HG03196 (cell line): ENCODE data around the gene RPP38.

ENCODE experiments used
- ATAC-seq: cut with Tn5 transposase; IDR thresholded peaks from one replicate; pipeline ENCODE4 v1.9.1; 2021; ENCODE audit not compliant: unreplicated experiment

RPP38 gene

DNA sequence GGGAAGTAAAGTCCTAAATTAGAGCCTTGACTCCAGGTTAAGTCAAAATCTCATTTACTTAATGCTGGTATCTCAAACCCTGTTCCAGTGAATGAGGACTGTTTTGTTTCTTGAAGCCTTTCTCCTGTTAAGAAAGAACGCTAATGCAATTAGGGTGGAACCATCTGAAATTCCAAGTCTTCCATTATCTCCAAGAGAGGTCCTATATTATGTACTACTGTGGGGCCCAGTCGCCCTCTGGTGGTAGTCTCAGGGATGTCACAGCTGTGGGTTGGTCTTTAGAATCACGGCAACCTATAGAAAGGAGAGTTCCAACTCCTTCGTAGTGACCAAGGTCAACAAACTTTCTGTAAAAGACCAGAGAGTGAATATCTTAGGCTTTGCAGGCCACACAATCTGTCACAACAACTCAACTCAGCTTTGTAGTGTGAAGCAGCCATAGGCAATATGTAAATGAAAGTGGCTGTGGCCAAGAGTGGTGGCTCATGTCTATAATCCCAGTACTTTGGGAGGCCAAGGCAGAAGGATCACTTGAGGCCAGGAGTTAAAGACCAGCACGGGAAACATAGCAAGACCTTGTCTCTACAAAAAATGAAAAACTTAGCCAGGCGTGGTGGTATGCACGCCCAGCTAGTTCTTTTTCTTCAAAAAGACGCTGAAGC is 9.3 kb downstream of the RPP38 start:
- peak; percentile 76 for ATAC-seq

DNA sequence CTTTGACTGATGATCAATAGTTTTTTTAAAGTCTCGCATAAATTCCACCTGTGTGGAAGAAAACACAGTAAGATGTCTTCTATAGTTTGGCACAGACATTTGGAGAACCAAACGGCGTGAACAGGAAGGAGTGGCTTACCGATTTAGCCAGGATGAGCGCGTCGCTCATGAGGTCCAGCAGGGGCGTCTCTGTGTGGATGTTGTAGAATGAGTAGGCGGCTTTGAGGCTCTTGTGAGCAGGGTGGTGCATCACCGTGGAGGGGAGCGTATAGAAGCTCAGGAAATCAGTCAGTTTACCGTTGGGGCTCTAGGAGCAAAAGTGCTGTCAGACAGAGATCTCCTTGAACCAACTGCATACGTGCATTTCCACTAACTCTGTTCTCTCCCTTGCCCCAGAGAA is 15.5 kb downstream of the RPP38 start:
- no peak for ATAC-seq

DNA sequence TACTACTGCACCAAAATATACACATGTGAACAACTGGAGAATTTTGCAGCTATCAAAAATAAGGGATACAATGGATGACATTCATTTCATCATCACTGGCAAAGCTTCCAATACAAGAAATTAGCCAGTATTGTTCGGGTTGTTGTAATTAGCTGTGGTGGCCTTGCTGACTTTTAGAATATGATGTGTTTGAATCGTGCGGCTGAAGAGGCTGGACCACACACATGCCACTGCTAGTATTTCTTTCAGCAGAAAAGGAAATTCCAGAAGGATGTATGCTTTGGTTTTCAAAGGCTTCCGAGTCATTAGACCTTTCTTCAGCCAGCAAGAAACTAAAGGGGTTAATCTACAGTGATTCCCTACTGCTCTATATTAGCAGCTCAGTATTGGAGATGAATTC is 16.6 kb downstream of the RPP38 start:
- ATAC-seq = no peak

- no peak for ATAC-seq
Measured at GRCh38 chr10:15116225-15116624, 19.1 kb downstream of the RPP38 start.

GRCh38 chr10:15118615-15119014 is 21.5 kb downstream of the RPP38 start:
- no peak for ATAC-seq

DNA sequence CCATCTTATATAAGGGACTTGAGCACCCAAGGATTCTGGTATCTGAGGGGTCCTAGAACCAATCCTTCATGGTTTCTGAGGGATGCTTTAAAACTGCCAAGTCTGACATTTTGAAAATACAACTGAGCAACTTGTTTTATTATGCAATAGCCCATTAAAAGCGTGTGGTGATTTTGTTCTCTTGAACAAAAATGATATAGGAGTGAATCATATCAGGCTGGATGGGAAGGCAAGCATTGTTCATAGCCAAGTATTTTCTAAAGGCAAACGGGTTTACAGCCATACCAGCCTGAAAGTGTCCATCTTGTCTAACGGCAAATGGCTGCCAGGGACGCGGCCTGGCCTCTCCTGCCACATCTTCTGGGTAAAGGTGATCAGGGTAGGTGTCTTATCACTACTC is 23.4 kb downstream of the RPP38 start:
- ATAC-seq = no peak

GRCh38 chr10:15121707-15122106 is 24.6 kb downstream of the RPP38 start:
- ATAC-seq = no peak

DNA sequence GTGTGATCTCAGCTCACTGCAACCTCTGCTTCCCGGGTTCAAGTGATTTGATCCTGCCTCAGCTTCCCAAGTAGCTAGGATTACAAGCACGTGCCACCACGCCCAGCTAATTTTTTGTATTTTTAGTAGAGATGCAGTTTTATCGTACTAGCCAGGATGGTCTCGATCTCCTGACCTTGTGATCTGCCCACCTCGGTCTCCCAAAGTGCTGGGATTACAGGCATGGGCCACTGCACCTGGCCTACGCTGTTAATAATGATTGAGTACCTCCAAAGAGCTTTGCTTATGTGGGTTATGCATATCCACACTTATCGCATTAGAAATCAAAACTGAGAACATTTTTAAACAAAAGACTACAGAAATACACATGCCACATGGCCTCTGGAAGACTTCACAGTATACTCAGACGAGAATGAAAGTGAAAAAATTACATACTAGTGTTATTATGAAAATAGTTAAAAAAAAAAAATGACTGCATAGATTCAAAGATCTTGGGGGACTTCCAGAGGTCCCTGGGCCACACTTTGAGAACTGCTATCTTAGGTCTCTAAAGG is 25.4 kb downstream of the RPP38 start:
- ATAC-seq = peak; percentile 71

DNA sequence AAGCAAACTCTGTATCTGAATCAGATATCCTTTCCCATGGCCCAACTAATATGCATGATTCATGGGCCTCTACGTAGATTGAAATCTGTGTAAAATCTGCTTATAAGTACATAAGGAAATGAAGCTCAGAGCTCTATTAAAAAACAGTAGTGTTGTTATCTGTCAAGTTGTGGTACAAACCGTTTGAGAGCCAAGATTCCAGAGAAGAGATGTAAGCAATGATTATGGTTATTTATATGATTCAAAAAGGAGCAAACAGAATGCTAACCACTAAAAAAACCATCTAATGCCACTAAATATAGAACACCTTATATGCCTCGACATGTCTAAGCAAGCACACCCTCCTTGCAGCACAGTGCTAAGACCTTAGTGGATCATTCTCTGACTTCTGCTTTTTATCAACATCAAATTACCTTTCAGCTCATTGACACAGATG is 26.6 kb downstream of the RPP38 start:
- no peak for ATAC-seq

DNA sequence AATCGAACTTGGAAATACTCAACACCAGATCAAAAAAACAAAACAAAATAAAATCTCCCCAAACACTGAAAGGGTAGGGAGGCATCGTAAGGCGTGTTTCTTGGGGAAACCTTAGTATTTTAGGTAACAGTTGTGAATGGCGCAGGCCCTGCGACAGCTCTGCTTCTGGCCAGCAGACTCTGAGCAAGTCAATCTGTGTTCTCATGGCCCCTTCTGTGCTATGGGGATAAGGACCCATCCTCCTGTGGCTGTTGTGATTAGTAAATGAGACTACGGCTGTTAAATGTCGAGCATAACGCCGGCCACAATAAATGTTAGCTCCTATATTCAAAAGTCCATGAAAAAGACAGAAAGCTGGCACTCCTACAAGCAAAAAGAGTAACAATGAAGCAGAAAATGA is 27.0 kb downstream of the RPP38 start:
- no peak for ATAC-seq

DNA sequence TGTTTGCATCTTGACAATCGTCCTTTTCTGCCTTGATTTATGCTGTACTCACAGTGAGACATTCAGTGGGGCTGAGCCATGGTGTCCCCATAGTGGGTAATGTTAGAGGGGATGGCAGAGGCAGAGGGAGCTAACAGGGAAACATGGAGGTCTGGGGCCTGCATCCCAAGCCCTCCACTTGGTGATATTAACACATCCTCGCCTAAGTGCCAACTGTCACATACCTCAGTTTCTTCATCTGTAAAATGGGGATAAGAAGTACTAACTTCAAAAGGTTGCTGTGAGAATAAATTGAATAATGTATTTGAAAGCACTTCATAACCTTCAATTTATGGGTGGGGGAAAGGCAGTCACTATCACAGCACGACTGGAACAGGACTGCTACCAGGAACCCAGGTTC is 27.8 kb downstream of the RPP38 start:
- no peak for ATAC-seq

DNA sequence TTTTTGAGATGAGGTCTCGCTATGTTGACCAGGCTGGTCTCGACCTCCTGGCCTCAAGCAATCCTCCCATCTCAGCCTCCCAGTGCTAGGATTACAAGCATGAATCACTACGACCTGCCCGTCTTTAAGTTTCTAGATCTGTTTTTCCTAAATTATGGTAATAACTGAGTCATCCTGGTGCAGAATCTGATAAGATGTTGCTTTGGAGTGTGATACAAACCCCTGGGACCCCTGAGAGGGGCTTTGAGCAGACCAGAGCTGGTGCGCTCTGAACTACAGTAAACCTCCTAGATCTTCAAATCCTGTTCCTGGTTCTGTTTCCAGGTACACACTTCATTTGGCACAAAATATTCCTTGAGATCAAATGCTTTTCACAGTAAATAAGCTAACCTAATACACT is 34.2 kb downstream of the RPP38 start:
- ATAC-seq = no peak

DNA sequence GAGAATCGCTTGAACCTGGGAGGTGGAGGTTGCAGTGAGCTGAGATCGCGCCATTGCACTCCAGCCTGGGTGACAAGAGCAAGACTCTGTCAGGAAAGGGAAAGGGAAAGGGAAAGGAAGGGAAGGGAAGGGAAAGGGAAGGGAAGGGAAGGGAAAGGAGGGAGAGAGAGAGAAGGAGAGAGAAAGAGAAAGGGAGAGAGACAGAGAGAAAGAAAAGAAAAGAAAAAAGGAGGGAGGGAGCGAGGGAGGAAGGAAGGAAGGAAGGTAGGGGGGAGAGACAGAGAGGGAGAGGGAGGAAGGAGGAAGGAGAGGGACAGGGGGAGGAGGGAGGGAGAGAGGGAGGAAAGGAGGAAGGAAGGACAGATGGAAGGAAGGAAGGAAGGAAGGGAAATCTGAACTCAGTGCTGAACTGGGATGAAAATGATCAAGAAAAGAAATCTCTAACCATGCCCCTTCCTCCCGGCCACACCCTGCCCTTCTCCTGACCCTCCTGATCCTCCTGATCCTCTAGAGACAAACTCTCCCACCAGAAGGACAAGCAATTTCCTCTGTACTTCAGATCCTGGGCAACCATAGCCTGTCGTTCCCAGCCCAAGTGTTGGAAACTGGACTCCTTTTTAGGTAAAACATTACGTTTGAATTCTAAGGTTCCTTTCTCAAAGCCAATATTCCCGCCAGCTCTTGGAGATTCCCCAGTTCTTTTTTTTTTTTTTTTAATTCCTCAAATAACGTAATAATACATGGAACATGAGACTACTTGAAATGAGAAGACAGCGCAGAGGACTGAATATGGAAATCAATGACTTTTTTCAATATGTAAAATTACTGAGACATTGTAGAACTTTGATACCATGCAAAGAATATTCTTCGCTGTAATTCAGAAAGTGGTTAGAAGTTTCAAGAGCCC is 39.2 kb downstream of the RPP38 start:
- ATAC-seq = no peak

DNA sequence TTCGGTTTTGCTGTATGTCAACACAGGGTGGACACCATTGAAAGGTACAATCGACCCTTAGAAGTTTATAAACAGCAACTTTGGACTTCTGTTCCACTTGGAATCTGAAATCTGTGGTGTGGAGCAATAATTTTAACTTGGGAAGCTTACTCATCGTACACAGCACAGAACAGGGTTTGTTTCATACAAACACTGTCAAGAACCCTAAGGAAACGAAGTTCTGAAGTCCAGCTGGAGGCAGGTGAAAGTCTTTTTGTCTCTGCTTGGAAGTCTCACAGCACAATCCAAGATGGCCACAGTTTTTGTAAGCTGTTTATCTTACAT is 39.8 kb downstream of the RPP38 start:
- no peak for ATAC-seq

DNA sequence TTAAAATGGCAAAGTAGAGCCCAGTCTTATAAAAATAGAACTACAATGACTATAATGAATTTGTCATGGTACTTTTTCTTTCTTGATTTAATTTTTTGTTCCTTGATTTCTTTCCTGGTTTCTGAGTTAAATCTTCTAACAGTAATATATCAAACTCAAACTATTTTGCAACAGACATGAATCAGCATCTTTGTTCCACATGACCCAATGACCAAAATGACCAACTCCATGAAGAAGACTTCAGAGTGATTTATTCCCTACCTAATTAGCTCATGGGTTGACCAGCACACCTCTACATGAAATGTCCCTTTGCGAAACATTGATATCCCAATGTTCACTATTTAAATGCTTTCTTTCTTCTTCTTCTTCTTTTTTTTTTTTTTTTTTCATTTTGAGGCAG is 40.5 kb downstream of the RPP38 start:
- no peak for ATAC-seq

DNA sequence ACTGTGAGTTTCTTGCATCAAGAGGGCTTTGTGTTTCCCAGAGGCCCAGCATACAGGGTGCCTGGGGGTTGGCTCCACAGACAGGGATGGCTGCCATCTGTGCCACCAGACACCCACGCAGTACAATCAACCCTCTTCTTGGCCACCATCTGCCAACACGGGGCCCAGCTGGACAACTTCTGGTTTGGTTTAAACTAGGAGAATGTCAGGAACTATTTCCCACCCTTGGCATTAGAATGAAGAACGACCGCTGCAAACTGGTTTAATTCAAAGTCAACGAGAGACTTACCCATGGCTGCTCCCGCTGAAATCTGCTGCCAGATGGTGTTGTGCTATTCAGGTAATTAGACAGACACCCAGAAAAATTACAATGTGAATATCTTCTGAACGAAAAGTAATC is 43.5 kb downstream of the RPP38 start:
- ATAC-seq = no peak

GRCh38 chr10:15141136-15142054 is 44.2 kb downstream of the RPP38 start:
- ATAC-seq = peak; percentile 86

- ATAC-seq = no peak
Measured at GRCh38 chr10:15144788-15145187, 47.6 kb downstream of the RPP38 start.

DNA sequence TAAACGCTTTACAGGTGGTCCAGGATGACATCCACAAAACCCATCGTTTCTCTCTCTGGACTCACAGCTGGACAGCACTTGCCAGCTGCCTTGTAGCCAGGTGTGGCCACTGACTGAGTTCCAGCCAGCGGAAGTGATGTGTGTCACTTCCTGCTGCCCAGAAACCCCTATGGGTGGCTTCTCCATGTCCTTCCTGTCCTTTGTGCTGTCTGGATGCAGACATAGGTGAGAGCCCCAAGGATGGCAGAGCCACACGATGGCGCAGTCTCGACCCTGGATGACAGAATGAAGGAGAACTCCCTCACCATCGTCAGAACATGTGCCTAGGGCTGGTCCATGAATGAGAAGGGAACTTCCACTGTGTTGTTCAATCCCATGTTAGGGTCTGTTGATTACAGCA is 49.2 kb downstream of the RPP38 start:
- ATAC-seq = no peak

GRCh38 chr10:15147594-15148392 is 50.6 kb downstream of the RPP38 start:
- no peak for ATAC-seq
